Heart left ventricle (tissue), 13 donors: ENCODE measurements around the gene NTM.

Source experiments
- POLR2A ChIP-seq, 2 donors: fragments of 450-650 bp; IDR thresholded peaks; one replicate each; pipeline ENCODE4 v1.6.1; 2017; ENCODE audit warnings: antibody characterized with exemption in 2 of 2, mild to moderate bottlenecking in 2 of 2, moderate library complexity in 2 of 2
- TF ChIP-seq, protein P1 (sequence below), 12 donors: fragments of 200-600 bp; sonication (generic) in 4 of 12; IDR thresholded peaks; one replicate each; pipeline versions ENCODE4 v1.5.0 to v1.8.0; 2018 to 2022; ENCODE audit warnings: antibody characterized with exemption in 12 of 12, mild to moderate bottlenecking in 5 of 12
- donor health status: ischemic (EF 13 %, LVEDD 7.1; RV severe dilation, severe dysfunction).
- donor health status: DM: no; HTN: yes; CAD: no.
- donor health status: DM: no; HTN: no; CAD: no.
- donor health status: ischemic (EF 25% LVEDD 6.9; RV normal size, moderate dysfunction).
- donor health status: ischemic (EF 25% LVEDD 5.7; RV mildly dilated, moderate dysfunction).
- donor health status: ischemic (EF 35%, LVEDD 5.7; RV mildly dilated, moderate dysfunction).
- donor health status: nonischemic (EF 11% LVEDD 7.7; RV severe dilation, severe dysfunction).
- donor health status: DM: yes; HTN: yes; CAD: no.
- donor health status: PGD.
- donor health status: ischemic (EF 29% LVEDD 5.4; RV normal size, mild dysfunction).
- donor health status: nonischemic (EF 23%, LVEDD 6.1; RV moderate dilation, normal function).

DNA sequence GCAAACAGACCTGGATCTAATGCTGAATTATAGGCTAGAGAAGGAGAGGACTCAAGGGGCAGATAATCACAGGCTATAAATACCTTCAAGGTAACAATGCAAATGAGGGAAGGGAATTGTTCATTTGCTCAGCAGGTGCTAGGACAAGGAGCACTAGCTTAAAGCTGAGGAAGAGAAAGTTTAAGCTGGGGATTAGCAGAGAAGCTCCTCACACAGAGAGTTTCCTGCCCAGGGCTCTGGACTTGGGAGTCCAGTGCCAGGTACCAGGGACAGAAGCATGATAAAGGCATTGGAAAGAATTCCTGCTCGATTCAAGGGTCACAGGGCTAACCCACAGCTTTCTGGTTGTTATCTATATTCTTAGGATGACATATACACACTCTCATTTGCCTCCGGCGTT is 509.9 kb downstream of the NTM start:
- TF ChIP-seq POLR2A (IDR thresholded peaks at IDR 0.05): no peak
- TF ChIP-seq, protein P1, sequence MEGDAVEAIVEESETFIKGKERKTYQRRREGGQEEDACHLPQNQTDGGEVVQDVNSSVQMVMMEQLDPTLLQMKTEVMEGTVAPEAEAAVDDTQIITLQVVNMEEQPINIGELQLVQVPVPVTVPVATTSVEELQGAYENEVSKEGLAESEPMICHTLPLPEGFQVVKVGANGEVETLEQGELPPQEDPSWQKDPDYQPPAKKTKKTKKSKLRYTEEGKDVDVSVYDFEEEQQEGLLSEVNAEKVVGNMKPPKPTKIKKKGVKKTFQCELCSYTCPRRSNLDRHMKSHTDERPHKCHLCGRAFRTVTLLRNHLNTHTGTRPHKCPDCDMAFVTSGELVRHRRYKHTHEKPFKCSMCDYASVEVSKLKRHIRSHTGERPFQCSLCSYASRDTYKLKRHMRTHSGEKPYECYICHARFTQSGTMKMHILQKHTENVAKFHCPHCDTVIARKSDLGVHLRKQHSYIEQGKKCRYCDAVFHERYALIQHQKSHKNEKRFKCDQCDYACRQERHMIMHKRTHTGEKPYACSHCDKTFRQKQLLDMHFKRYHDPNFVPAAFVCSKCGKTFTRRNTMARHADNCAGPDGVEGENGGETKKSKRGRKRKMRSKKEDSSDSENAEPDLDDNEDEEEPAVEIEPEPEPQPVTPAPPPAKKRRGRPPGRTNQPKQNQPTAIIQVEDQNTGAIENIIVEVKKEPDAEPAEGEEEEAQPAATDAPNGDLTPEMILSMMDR (IDR thresholded peaks at IDR 0.05): no peak
